Fibroblast of lung (primary cell): ENCODE results near the gene SLF2.

Experiments used
- EZH2 ChIP-seq: IDR thresholded peaks from 2 replicates; pipeline ENCODE4 v1.5.1; 2012; ENCODE audit warnings: low read length, control low read depth, mild to moderate bottlenecking; ENCODE audit errors: missing control alignments
- TF ChIP-seq, protein P1 (sequence below), 2 donors: IDR thresholded peaks in 1 of 2; conservative IDR thresholded peaks in 1 of 2; 1 replicate in 1 of 2; 2 replicates in 1 of 2; pipeline ENCODE4 v1.5.1; 2011 to 2012; ENCODE audit warnings: low read length in 2 of 2, control low read depth in 1 of 2, inconsistent platforms in 1 of 2, low read depth in 1 of 2, mild to moderate bottlenecking in 1 of 2

DNA sequence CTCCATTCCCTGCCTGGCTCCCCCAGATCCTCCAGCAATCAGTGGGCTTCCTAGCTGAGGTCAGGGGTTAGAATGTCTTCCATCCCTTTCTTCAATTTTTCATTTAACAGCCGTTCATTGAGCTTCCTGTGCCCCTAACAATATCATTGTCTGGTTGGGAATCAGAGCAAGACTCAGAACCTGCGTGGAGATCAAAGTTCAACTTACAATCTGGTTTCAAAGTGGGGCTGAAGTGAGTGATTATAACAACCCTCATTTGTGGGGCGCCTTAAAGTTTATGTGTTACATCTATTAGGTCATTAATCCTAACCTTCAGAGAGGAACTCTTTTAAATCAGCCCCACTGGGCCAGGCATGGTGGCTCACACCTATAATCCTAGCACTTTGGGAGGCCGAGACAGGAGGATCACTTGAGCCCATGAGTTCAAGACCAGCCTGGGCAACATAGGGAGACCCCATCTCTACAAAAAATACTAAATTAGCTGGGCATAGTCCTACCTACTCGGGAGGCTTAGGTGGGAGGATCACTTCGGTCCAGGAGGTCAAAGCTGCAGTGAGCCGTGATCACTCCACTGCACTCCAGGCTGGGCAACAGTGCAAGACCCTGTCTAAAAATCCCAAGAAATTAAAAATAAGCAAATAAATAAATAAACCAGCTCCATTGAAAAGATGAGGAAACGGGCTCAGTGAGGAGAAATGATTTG is 45.4 kb upstream of the SLF2 start:
- TF ChIP-seq, protein P1, sequence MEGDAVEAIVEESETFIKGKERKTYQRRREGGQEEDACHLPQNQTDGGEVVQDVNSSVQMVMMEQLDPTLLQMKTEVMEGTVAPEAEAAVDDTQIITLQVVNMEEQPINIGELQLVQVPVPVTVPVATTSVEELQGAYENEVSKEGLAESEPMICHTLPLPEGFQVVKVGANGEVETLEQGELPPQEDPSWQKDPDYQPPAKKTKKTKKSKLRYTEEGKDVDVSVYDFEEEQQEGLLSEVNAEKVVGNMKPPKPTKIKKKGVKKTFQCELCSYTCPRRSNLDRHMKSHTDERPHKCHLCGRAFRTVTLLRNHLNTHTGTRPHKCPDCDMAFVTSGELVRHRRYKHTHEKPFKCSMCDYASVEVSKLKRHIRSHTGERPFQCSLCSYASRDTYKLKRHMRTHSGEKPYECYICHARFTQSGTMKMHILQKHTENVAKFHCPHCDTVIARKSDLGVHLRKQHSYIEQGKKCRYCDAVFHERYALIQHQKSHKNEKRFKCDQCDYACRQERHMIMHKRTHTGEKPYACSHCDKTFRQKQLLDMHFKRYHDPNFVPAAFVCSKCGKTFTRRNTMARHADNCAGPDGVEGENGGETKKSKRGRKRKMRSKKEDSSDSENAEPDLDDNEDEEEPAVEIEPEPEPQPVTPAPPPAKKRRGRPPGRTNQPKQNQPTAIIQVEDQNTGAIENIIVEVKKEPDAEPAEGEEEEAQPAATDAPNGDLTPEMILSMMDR (conservative IDR thresholded peaks at IDR 0.05 in 1 of 2, IDR thresholded peaks at IDR 0.05 in 1 of 2; ENCODE audit: low read depth in 1 of 2, low read length in 2 of 2) = no peak
- TF ChIP-seq EZH2 = peak; percentile 23
